Suprapubic skin (tissue), 4 donors: ENCODE data around the gene NFATC2. TPM values are rescaled to one million over a fixed set of nuclear protein-coding genes. Genes with fewer than 3 reads are reported as not detected.

ENCODE experiments used
- DNase-seq, 2 donors: peaks; one replicate each; pipeline ENCODE4 v3.0.0-alpha.2; 2019; ENCODE audit warnings: low spot score in 2 of 2
- H3K27ac ChIP-seq: fragments of 200-600 bp; sonication (generic); one replicate; pipeline ENCODE4 v1.5.1; 2019
- H3K27me3 ChIP-seq: fragments of 200-600 bp; sonication (generic); one replicate; pipeline ENCODE4 v1.5.1; 2019
- H3K36me3 ChIP-seq: fragments of 200-600 bp; sonication (generic); one replicate; pipeline ENCODE4 v1.5.1; 2019
- H3K4me1 ChIP-seq: fragments of 200-600 bp; sonication (generic); one replicate; pipeline ENCODE4 v1.5.1; 2019
- H3K4me3 ChIP-seq: fragments of 200-600 bp; sonication (generic); one replicate; pipeline ENCODE4 v1.5.1; 2019; ENCODE audit warnings: mild to moderate bottlenecking
- H3K9me3 ChIP-seq: fragments of 200-600 bp; sonication (generic); one replicate; pipeline ENCODE4 v1.5.1; 2019
- EP300 ChIP-seq: sonication (generic); formaldehyde crosslinking; IDR thresholded peaks from one replicate; pipeline ENCODE4 v1.6.1; 2017; ENCODE audit warnings: antibody characterized with exemption
- POLR2A ChIP-seq, 2 donors: fragments of 450-650 bp; IDR thresholded peaks; one replicate each; pipeline ENCODE4 v1.6.1; 2017; ENCODE audit warnings: antibody characterized with exemption in 2 of 2, mild to moderate bottlenecking in 2 of 2, moderate library complexity in 2 of 2
- POLR2AphosphoS5 ChIP-seq, 3 donors: sonication (generic); formaldehyde crosslinking; IDR thresholded peaks; one replicate each; pipeline ENCODE4 v1.6.1; 2017; ENCODE audit warnings: antibody characterized with exemption in 3 of 3
- WGBS: methylation state at CpG from one replicate; pipeline ENCODE4 v1.1.5; 2018; 5-methylcytosine and 5-hydroxymethylcytosine counted together
- total RNA-seq, 4 donors: library from RNA; depleted of rRNA; stranded (reverse); fragments of >200 nt; gene quantifications; one replicate each; pipeline ENCODE4 v1.1.0, GENCODE V29; 2016
- TF ChIP-seq, protein P1 (sequence below), 2 donors: fragments of 200-600 bp in 1 of 2; fragments of 450-650 bp in 1 of 2; sonication (generic) in 1 of 2; IDR thresholded peaks; one replicate each; pipeline ENCODE4 v1.5.1; 2016 to 2019; ENCODE audit warnings: antibody characterized with exemption in 2 of 2, mild to moderate bottlenecking in 1 of 2, moderate library complexity in 1 of 2

The NFATC2 gene
- total RNA-seq, 4 donors from 2014 or later: 5.4 to 15.7 (median 8.4) TPM

GRCh38 chr20:51508158-51508557 is 34.4 kb downstream of the NFATC2 start:
- no peak overlapping the region for H3K27ac ChIP-seq
- no peak for TF ChIP-seq EP300
- no peak for TF ChIP-seq POLR2A (IDR thresholded peaks at IDR 0.05)
- TF ChIP-seq POLR2AphosphoS5 (IDR thresholded peaks at IDR 0.05): no peak
- TF ChIP-seq, protein P1, sequence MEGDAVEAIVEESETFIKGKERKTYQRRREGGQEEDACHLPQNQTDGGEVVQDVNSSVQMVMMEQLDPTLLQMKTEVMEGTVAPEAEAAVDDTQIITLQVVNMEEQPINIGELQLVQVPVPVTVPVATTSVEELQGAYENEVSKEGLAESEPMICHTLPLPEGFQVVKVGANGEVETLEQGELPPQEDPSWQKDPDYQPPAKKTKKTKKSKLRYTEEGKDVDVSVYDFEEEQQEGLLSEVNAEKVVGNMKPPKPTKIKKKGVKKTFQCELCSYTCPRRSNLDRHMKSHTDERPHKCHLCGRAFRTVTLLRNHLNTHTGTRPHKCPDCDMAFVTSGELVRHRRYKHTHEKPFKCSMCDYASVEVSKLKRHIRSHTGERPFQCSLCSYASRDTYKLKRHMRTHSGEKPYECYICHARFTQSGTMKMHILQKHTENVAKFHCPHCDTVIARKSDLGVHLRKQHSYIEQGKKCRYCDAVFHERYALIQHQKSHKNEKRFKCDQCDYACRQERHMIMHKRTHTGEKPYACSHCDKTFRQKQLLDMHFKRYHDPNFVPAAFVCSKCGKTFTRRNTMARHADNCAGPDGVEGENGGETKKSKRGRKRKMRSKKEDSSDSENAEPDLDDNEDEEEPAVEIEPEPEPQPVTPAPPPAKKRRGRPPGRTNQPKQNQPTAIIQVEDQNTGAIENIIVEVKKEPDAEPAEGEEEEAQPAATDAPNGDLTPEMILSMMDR (IDR thresholded peaks at IDR 0.05): no peak
- H3K4me3 ChIP-seq: no peak overlapping the region
- DNase-seq: no peak
- 94% methylated on average over 17 of the region's 17 CpGs for WGBS
- no peaks in the 10 kb centered on the region for H3K9me3 ChIP-seq
- H3K4me1 ChIP-seq: no peaks in the 10 kb centered on the region
- H3K36me3 ChIP-seq: no peaks in the 10 kb centered on the region
- no peaks in the 10 kb centered on the region for H3K27me3 ChIP-seq

- H3K36me3 ChIP-seq: no peaks in the 10 kb centered on the region
- H3K27me3 ChIP-seq: no peaks in the 10 kb centered on the region
- no peak overlapping the region for H3K27ac ChIP-seq
- no peak overlapping the region for H3K4me3 ChIP-seq
- TF ChIP-seq, protein P1 (IDR thresholded peaks at IDR 0.05): no peak
- no peak for TF ChIP-seq POLR2AphosphoS5 (IDR thresholded peaks at IDR 0.05)
- no peak for TF ChIP-seq POLR2A (IDR thresholded peaks at IDR 0.05)
- TF ChIP-seq EP300: no peak
- 89% methylated on average over 19 of the region's 19 CpGs for WGBS
- H3K4me1 ChIP-seq: no peaks in the 10 kb centered on the region
- no peaks in the 10 kb centered on the region for H3K9me3 ChIP-seq
- no peak for DNase-seq
Measured at GRCh38 chr20:51507216-51508036, 35.1 kb downstream of the NFATC2 start.

- no peaks in the 10 kb centered on the region for H3K36me3 ChIP-seq
- no peaks in the 10 kb centered on the region for H3K4me1 ChIP-seq
- WGBS: 99% methylated on average over 17 of the region's 18 CpGs
- H3K9me3 ChIP-seq: no peaks in the 10 kb centered on the region
- H3K27ac ChIP-seq: no peak overlapping the region
- no peak overlapping the region for H3K4me3 ChIP-seq
- no peak for TF ChIP-seq EP300
- TF ChIP-seq POLR2A (IDR thresholded peaks at IDR 0.05): no peak
- TF ChIP-seq POLR2AphosphoS5 (IDR thresholded peaks at IDR 0.05): no peak
- TF ChIP-seq, protein P1 (IDR thresholded peaks at IDR 0.05): no peak
- H3K27me3 ChIP-seq: no peaks in the 10 kb centered on the region
- DNase-seq: no peak
Measured at GRCh38 chr20:51506527-51507215, 35.8 kb downstream of the NFATC2 start.

DNA sequence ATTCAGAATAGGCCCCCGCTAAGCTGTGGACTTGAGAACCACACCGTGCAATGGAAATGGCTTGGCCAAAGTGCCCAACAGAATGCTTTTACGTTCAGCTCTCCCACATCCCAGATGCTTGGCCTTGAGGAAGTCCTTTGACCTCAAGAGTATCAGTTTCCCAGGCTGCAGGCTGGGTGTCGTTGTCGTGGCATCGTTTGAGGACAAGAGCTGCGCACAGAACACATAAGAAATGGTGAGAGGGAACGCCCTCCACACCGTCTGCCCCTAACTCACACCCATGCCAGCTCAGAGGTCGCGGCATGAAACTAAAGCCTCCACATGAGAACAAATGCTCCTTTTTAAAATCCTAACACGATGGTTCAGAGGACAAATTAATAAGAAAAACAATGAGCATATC is 37.0 kb downstream of the NFATC2 start:
- no peak overlapping the region for H3K27ac ChIP-seq
- no peak overlapping the region for H3K4me3 ChIP-seq
- H3K27me3 ChIP-seq: no peaks in the 10 kb centered on the region
- peaks cover 5% of the 10 kb centered on the region for H3K4me1 ChIP-seq
- DNase-seq: no peak
- H3K36me3 ChIP-seq: no peaks in the 10 kb centered on the region
- H3K9me3 ChIP-seq: no peaks in the 10 kb centered on the region
- TF ChIP-seq, protein P1 (IDR thresholded peaks at IDR 0.05): no peak
- no peak for TF ChIP-seq POLR2AphosphoS5 (IDR thresholded peaks at IDR 0.05)
- no peak for TF ChIP-seq EP300
- TF ChIP-seq POLR2A (IDR thresholded peaks at IDR 0.05): no peak
- WGBS: 90% methylated on average over 12 of the region's 12 CpGs

GRCh38 chr20:51503376-51503775 is 39.1 kb downstream of the NFATC2 start:
- no peak for DNase-seq
- 94% methylated on average over 3 of the region's 4 CpGs for WGBS
- Histone ChIP-seq H3K9me3 (no peaks in the 10 kb centered on the region), H3K4me1 (peaks cover 10% of the 10 kb centered on the region), H3K36me3 (no peaks in the 10 kb centered on the region), H3K27me3 (no peaks in the 10 kb centered on the region), H3K27ac (no peak overlapping the region), H3K4me3 (no peak overlapping the region)
- TF ChIP-seq EP300 (no peak), POLR2A (IDR thresholded peaks at IDR 0.05) (no peak), POLR2AphosphoS5 (IDR thresholded peaks at IDR 0.05) (no peak)
- TF ChIP-seq, protein P1 (IDR thresholded peaks at IDR 0.05): no peak
